Epithelial cell of esophagus (primary cell): ENCODE results near the gene NUP210L.

Experiments used
- DNase-seq: peaks from one replicate; pipeline ENCODE4 v3.0.0; 2010; ENCODE audit warnings: low read depth
- H3K4me3 ChIP-seq: 2 replicates; pipeline ENCODE4 v1.5.1; 2011; ENCODE audit warnings: mild to moderate bottlenecking, low read length, control low read depth
- CTCF ChIP-seq: IDR thresholded peaks from 2 replicates; pipeline ENCODE4 v1.5.1; 2011; ENCODE audit warnings: low read depth, mild to moderate bottlenecking, low read length, control low read depth, inconsistent platforms; ENCODE audit not compliant: insufficient read depth; ENCODE audit errors: missing control alignments

NUP210L gene

GRCh38 chr1:153951801-153952200, 203.1 kb downstream of the NUP210L start:
- no peak for TF ChIP-seq CTCF
- no peak overlapping the region for H3K4me3 ChIP-seq
- peak; percentile 60 for DNase-seq

GRCh38 chr1:153951183-153951582, 203.7 kb downstream of the NUP210L start:
- no peak for TF ChIP-seq CTCF
- DNase-seq, result no peak
- no peak overlapping the region for H3K4me3 ChIP-seq

GRCh38 chr1:153946622-153947241, 208.1 kb downstream of the NUP210L start, which contains the start of gene DENND4B:
TSS of gene DENND4B (minus strand) at chr1:153946718. CDS start at chr1:153944374, 2,344 bp downstream.
- TF ChIP-seq CTCF, result peak; percentile 69
- DNase-seq, result peak; percentile 75
- H3K4me3 ChIP-seq, result peak within 1 kb of the TSS; percentile 74

GRCh38 chr1:153945795-153946621, 208.9 kb downstream of the NUP210L start:
- TF ChIP-seq CTCF, result no peak
- peak; percentile 71 for DNase-seq
- peak overlapping the region; percentile 74 for H3K4me3 ChIP-seq

GRCh38 chr1:153945131-153945794, 209.6 kb downstream of the NUP210L start:
- peak overlapping the region; percentile 74 for H3K4me3 ChIP-seq
- peak; percentile 54 for DNase-seq
- TF ChIP-seq CTCF, result no peak

GRCh38 chr1:153944827-153945117, 210.1 kb downstream of the NUP210L start:
- no peak overlapping the region for H3K4me3 ChIP-seq
- DNase-seq, result no peak
- no peak for TF ChIP-seq CTCF
